ENCODE measurements around the gene TSG101. TPM values are rescaled to one million over a fixed set of nuclear protein-coding genes. Genes with fewer than 3 reads are reported as not detected.

TSG101 gene
- total and polyA plus RNA-seq, 2 experiments from 2014 or later, result 59.4 to 102 TPM

GRCh38 chr11:18498039-18498438 is 28.7 kb downstream of the TSG101 start:
- Mint-ChIP-seq H3K4me3 (no peak overlapping the region), H3K27ac (no peak overlapping the region), H3K9me3 (no peaks in the 10 kb centered on the region), H3K36me3 (ENCODE audit: low read depth) (peaks cover 43% of the 10 kb centered on the region), H3K27me3 (ENCODE audit: insufficient read depth, low read depth, poor library complexity) (no peaks in the 10 kb centered on the region), H3K4me1 (no peaks in the 10 kb centered on the region)
- DNase-seq (ENCODE audit: low spot score), result no peak
- Histone ChIP-seq H3K79me2 (replicated peaks; ENCODE audit: insufficient read depth) (no peaks in the 10 kb centered on the region), H4K20me1 (replicated peaks; ENCODE audit: insufficient read depth) (peaks cover 4% of the 10 kb centered on the region), H3K27ac (ENCODE audit: low read depth) (no peak overlapping the region; the same call in 1 of the 2 replicates), H3F3A (replicated peaks; ENCODE audit: low read depth) (no peaks in the 10 kb centered on the region), H3K4me1 (ENCODE audit: insufficient read depth) (no peaks in the 10 kb centered on the region; the same call in 1 of the 2 replicates), H2AFZ (no peak overlapping the region), H3K9me2 (ENCODE audit: insufficient read depth) (no peaks in the 10 kb centered on the region), H3K27me3 (ENCODE audit: insufficient read depth) (no peaks in the 10 kb centered on the region), H3K4me3 (no peak overlapping the region), H3K4me2 (no peak overlapping the region), H3K36me3 (ENCODE audit: insufficient read depth) (peaks cover 7% of the 10 kb centered on the region; the same call in 1 of the 2 replicates)
- TF ChIP-seq CTCF (conservative IDR thresholded peaks at IDR 0.05; ENCODE audit: low read depth in 2 of 2) (no peak), ZNF462 (CRISPR knock-in tag; IDR thresholded peaks at IDR 0.05) (no peak), ZNF114 (CRISPR knock-in tag; IDR thresholded peaks at IDR 0.05) (no peak), EZH2phosphoT487 (IDR thresholded peaks at IDR 0.05; ENCODE audit: unreplicated experiment) (no peak), EZH2 (IDR thresholded peaks at IDR 0.05; ENCODE audit: low read depth, unreplicated experiment) (no peak), REST (IDR thresholded peaks at IDR 0.05; ENCODE audit: unreplicated experiment) (no peak), STAT1 (IDR thresholded peaks at IDR 0.05; ENCODE audit: unreplicated experiment) (no peak), JUNB (IDR thresholded peaks at IDR 0.05; ENCODE audit: unreplicated experiment) (no peak), POLR2AphosphoS5 (IDR thresholded peaks at IDR 0.05; ENCODE audit: low read depth) (no peak), NANOG (IDR thresholded peaks at IDR 0.05; ENCODE audit: borderline replicate concordance) (no peak), ZNF331 (CRISPR knock-in tag; IDR thresholded peaks at IDR 0.05; ENCODE audit: low read depth) (no peak), CREB1 (CRISPR knock-in tag; IDR thresholded peaks at IDR 0.05; ENCODE audit: low read depth) (no peak), ETS1 (IDR thresholded peaks at IDR 0.05) (no peak)
- no peak for ATAC-seq
